Astrocyte (in vitro differentiated cells and primary cell): ENCODE measurements around the gene KRTCAP2.

ENCODE experiments used
- EZH2 ChIP-seq: IDR thresholded peaks from 2 replicates; pipeline ENCODE4 v1.6.1; 2012; ENCODE audit warnings: mild to moderate bottlenecking, low read length, inconsistent platforms; ENCODE audit not compliant: insufficient read depth
- TF ChIP-seq, protein P1 (sequence below): IDR thresholded peaks from 2 replicates; pipeline ENCODE4 v1.5.1; 2011; ENCODE audit warnings: low read depth, mild to moderate bottlenecking, inconsistent platforms, low read length, moderate library complexity; ENCODE audit not compliant: insufficient read depth

DNA sequence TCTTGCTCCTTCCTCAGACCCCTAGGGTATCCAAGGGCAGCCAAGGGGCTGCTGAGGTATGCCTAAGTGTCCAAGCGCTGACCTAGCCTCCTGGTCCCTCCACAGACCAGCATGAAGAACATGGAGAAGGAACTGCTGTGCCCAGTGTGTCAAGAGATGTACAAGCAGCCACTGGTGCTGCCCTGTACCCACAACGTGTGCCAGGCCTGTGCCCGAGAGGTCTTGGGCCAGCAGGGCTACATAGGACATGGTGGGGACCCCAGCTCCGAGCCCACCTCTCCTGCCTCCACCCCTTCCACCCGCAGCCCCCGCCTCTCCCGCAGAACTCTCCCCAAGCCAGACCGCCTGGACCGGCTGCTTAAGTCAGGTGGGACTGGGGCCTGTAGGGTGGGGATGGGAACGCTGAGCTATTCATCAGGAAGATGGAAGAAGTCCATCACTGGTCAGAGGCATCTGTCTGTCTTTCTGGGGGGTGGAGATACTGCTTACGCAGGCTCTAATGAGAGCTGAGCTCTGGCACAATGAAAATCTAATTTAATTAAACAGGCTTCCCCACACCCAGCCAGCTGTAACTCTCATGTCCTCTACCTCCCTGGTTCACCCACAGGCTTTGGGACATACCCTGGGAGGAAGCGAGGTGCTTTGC, 2.3 kb upstream of the KRTCAP2 start:
- TF ChIP-seq, protein P1, sequence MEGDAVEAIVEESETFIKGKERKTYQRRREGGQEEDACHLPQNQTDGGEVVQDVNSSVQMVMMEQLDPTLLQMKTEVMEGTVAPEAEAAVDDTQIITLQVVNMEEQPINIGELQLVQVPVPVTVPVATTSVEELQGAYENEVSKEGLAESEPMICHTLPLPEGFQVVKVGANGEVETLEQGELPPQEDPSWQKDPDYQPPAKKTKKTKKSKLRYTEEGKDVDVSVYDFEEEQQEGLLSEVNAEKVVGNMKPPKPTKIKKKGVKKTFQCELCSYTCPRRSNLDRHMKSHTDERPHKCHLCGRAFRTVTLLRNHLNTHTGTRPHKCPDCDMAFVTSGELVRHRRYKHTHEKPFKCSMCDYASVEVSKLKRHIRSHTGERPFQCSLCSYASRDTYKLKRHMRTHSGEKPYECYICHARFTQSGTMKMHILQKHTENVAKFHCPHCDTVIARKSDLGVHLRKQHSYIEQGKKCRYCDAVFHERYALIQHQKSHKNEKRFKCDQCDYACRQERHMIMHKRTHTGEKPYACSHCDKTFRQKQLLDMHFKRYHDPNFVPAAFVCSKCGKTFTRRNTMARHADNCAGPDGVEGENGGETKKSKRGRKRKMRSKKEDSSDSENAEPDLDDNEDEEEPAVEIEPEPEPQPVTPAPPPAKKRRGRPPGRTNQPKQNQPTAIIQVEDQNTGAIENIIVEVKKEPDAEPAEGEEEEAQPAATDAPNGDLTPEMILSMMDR: no peak
- no peak for TF ChIP-seq EZH2
